ENCODE results near the gene OXER1. TPM values are rescaled to one million over a fixed set of nuclear protein-coding genes. Genes with fewer than 3 reads are reported as not detected.

The OXER1 gene
- total and polyA plus RNA-seq, 4 donors: 2.2 to 8.1 (median 6.7) TPM

DNA sequence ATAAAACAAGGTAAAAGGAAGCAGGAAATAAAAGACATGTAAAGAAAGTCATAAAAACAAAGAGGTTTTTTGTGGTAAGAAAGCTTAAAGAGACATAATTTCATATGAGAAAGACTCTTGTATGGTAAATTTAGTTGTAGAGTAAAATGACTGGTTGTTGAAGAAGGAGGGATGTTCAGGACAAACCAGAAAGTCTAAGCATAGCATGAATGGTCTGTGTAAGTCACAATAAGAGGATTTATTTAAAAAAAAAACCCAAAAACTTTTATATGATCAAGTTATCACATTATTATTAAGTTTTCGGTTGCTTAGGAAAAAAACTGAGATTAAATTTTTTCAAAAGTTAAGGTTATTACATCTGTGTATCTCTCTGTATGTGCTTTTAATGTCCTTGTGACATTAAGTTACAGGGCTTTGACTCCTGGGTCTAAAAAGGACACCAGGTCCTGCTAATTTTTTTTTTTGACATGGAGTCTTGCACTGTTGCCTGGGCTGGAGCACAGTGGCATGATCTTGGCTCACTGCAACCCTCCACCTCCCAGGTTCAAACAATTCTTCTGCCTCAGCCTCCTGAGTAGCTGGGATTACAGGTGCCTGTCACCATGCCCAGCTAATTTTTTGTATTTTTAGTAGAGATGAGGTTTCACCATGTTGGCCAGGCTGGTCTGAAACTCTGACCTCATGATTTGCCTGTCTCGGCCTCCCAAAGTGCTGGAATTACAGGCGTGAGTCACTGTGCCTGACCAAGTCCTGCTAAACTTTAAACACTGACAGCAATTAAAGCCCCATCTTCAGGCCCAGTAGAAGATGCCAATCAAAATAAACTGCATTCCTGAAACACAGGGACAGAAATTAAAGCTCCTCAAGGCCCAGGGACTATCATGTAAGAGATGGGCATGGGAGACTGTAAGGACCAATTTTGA, 14.2 kb upstream of the OXER1 start:
- Histone ChIP-seq H3K9me3 (ENCODE audit: control insufficient read depth in 4 of 4, low read length in 3 of 4) (no peaks in the 10 kb centered on the region), H3K27ac (ENCODE audit: low read depth in 1 of 2, low read length in 2 of 2) (no peak overlapping the region), H3K4me1 (ENCODE audit: control insufficient read depth in 4 of 4, insufficient read depth in 4 of 4, low read length in 3 of 4) (peaks cover 0 to 9% (median 1%) of the 10 kb centered on the region in 4 donors), H3K27me3 (ENCODE audit: control insufficient read depth in 4 of 4, insufficient read depth in 4 of 4, low read length in 3 of 4) (no peaks in the 10 kb centered on the region), H3K4me3 (ENCODE audit: low read depth in 1 of 3, low read length in 3 of 3) (no peak overlapping the region), H3K9ac (ENCODE audit: low read depth in 1 of 2, low read length in 2 of 2) (no peak overlapping the region), H3K36me3 (ENCODE audit: control insufficient read depth in 4 of 4, insufficient read depth in 3 of 4, low read depth in 1 of 4, low read length in 3 of 4) (peaks cover 1 to 10% (median 4%) of the 10 kb centered on the region in 4 donors)
- WGBS: 94% methylated on average over 3 of the region's 3 CpGs
- TF ChIP-seq HNF4A (conservative IDR thresholded peaks at IDR 0.05) (no peak), HNF4G (IDR thresholded peaks at IDR 0.05) (no peak), ATF3 (IDR thresholded peaks at IDR 0.05) (no peak), RXRA (IDR thresholded peaks at IDR 0.05) (no peak)
- TF ChIP-seq, protein P1, sequence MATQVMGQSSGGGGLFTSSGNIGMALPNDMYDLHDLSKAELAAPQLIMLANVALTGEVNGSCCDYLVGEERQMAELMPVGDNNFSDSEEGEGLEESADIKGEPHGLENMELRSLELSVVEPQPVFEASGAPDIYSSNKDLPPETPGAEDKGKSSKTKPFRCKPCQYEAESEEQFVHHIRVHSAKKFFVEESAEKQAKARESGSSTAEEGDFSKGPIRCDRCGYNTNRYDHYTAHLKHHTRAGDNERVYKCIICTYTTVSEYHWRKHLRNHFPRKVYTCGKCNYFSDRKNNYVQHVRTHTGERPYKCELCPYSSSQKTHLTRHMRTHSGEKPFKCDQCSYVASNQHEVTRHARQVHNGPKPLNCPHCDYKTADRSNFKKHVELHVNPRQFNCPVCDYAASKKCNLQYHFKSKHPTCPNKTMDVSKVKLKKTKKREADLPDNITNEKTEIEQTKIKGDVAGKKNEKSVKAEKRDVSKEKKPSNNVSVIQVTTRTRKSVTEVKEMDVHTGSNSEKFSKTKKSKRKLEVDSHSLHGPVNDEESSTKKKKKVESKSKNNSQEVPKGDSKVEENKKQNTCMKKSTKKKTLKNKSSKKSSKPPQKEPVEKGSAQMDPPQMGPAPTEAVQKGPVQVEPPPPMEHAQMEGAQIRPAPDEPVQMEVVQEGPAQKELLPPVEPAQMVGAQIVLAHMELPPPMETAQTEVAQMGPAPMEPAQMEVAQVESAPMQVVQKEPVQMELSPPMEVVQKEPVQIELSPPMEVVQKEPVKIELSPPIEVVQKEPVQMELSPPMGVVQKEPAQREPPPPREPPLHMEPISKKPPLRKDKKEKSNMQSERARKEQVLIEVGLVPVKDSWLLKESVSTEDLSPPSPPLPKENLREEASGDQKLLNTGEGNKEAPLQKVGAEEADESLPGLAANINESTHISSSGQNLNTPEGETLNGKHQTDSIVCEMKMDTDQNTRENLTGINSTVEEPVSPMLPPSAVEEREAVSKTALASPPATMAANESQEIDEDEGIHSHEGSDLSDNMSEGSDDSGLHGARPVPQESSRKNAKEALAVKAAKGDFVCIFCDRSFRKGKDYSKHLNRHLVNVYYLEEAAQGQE (IDR thresholded peaks at IDR 0.05): no peak
- TF ChIP-seq, protein P2, sequence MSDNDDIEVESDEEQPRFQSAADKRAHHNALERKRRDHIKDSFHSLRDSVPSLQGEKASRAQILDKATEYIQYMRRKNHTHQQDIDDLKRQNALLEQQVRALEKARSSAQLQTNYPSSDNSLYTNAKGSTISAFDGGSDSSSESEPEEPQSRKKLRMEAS (IDR thresholded peaks at IDR 0.05): no peak
- no peak for DNase-seq (ENCODE audit: low spot score)

DNA sequence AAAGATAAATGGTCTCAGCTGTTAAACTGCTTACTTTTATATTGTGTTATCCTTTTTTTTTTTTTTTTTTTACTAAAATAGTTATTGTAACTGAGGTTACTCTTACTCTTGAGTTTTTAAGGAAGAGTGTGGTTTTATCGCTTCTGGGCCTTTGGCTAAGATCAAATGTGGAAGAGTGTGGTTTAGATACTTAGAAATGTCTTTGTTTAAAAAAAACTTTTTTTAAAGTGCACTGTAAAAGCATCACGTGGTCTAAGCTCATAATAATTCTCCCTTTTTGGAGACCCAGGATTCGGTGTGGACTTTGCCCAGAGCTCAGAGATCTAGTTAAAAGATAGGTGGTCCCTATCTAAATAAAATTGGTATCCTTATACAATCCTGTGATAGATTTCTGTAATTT, 11.9 kb upstream of the OXER1 start:
- Histone ChIP-seq H3K27me3 (ENCODE audit: control insufficient read depth in 4 of 4, insufficient read depth in 4 of 4, low read length in 3 of 4) (no peaks in the 10 kb centered on the region), H3K4me1 (ENCODE audit: control insufficient read depth in 4 of 4, insufficient read depth in 4 of 4, low read length in 3 of 4) (peaks cover 0 to 6% (median 0%) of the 10 kb centered on the region in 4 donors), H3K36me3 (ENCODE audit: control insufficient read depth in 4 of 4, insufficient read depth in 3 of 4, low read depth in 1 of 4, low read length in 3 of 4) (peaks cover 0 to 2% (median under 1%) of the 10 kb centered on the region in 4 donors), H3K9me3 (ENCODE audit: control insufficient read depth in 4 of 4, low read length in 3 of 4) (no peaks in the 10 kb centered on the region), H3K27ac (ENCODE audit: low read depth in 1 of 2, low read length in 2 of 2) (no peak overlapping the region), H3K9ac (ENCODE audit: low read depth in 1 of 2, low read length in 2 of 2) (no peak overlapping the region), H3K4me3 (ENCODE audit: low read depth in 1 of 3, low read length in 3 of 3) (no peak overlapping the region)
- DNase-seq (ENCODE audit: low spot score): no peak
- TF ChIP-seq ATF3 (IDR thresholded peaks at IDR 0.05): no peak
- TF ChIP-seq HNF4A (conservative IDR thresholded peaks at IDR 0.05): no peak
- TF ChIP-seq NR2F2 (IDR thresholded peaks at IDR 0.05): no peak
- TF ChIP-seq FOXA2 (IDR thresholded peaks at IDR 0.05): no peak
- no peak for TF ChIP-seq SP1 (IDR thresholded peaks at IDR 0.05)
- no peak for TF ChIP-seq ZBTB33 (IDR thresholded peaks at IDR 0.05)
- WGBS: 71% methylated on average over 3 of the region's 3 CpGs

All from liver (tissue), 9 donors.